IPS DF 6.9 (cell line): Measurements from ENCODE around the gene AGXT.

Experiments
- DNase-seq: peaks from one replicate; pipeline ENCODE4 v3.0.0-alpha.2; 2013; ENCODE audit warnings: low read depth, low spot score
- H3K27ac ChIP-seq: one replicate; pipeline ENCODE4 v1.5.1; 2013; ENCODE audit warnings: low read length, control low read depth
- H3K27me3 ChIP-seq: 2 replicates; pipeline ENCODE4 v1.6.1; 2013; ENCODE audit warnings: mild to moderate bottlenecking, low read length; ENCODE audit not compliant: control insufficient read depth, insufficient read depth
- H3K36me3 ChIP-seq: 2 replicates; pipeline ENCODE4 v1.6.1; 2013; ENCODE audit warnings: low read length; ENCODE audit not compliant: control insufficient read depth, insufficient read depth
- H3K4me1 ChIP-seq: 2 replicates; pipeline ENCODE4 v1.6.1; 2013; ENCODE audit warnings: low read length; ENCODE audit not compliant: control insufficient read depth, insufficient read depth
- H3K4me3 ChIP-seq: 2 replicates; pipeline ENCODE4 v1.5.1; 2013; ENCODE audit warnings: mild to moderate bottlenecking, low read length
- H3K9me3 ChIP-seq: 2 replicates; pipeline ENCODE4 v1.6.1; 2013; ENCODE audit warnings: low read length, inconsistent platforms; ENCODE audit not compliant: control insufficient read depth, insufficient read depth
- WGBS: extraction: QIAGEN DNeasy Blood & Tissue Kit; methylation state at CpG from one replicate; pipeline ENCODE4 v1.1.7; 2013; ENCODE audit warnings: mixed read lengths, missing lambda C conversion rate; ENCODE audit not compliant: insufficient read length, insufficient coverage; 5-methylcytosine and 5-hydroxymethylcytosine counted together

The AGXT gene

GRCh38 chr2:240869956-240870875, 1.6 kb downstream of the AGXT start:
- Histone ChIP-seq H3K27ac (no peak overlapping the region), H3K4me1 (no peaks in the 10 kb centered on the region; the same call in 1 of the 2 replicates), H3K9me3 (no peaks in the 10 kb centered on the region), H3K27me3 (no peaks in the 10 kb centered on the region), H3K36me3 (no peaks in the 10 kb centered on the region), H3K4me3 (no peak overlapping the region)
- no peak for DNase-seq
- no CpG with 5 or more reads among the region's 15 CpGs for WGBS

GRCh38 chr2:240871071-240871958, 2.7 kb downstream of the AGXT start:
- no peaks in the 10 kb centered on the region for H3K36me3 ChIP-seq
- no CpG with 5 or more reads among the region's 16 CpGs for WGBS
- H3K4me1 ChIP-seq, result no peaks in the 10 kb centered on the region; the same call in 1 of the 2 replicates
- H3K4me3 ChIP-seq, result no peak overlapping the region
- no peaks in the 10 kb centered on the region for H3K9me3 ChIP-seq
- no peak for DNase-seq
- H3K27me3 ChIP-seq, result no peaks in the 10 kb centered on the region
- H3K27ac ChIP-seq, result no peak overlapping the region

GRCh38 chr2:240872317-240873097, 3.9 kb downstream of the AGXT start:
- no peaks in the 10 kb centered on the region for H3K36me3 ChIP-seq
- H3K27me3 ChIP-seq, result no peaks in the 10 kb centered on the region
- DNase-seq, result no peak
- H3K27ac ChIP-seq, result no peak overlapping the region
- WGBS, result no CpG with 5 or more reads among the region's 17 CpGs
- no peak overlapping the region for H3K4me3 ChIP-seq
- no peaks in the 10 kb centered on the region for H3K9me3 ChIP-seq
- H3K4me1 ChIP-seq, result no peaks in the 10 kb centered on the region; the same call in 1 of the 2 replicates

GRCh38 chr2:240873098-240873788, 4.6 kb downstream of the AGXT start:
- Histone ChIP-seq H3K36me3 (no peaks in the 10 kb centered on the region), H3K27ac (no peak overlapping the region), H3K9me3 (no peaks in the 10 kb centered on the region), H3K27me3 (no peaks in the 10 kb centered on the region), H3K4me1 (no peaks in the 10 kb centered on the region; the same call in 1 of the 2 replicates), H3K4me3 (no peak overlapping the region)
- no CpG with 5 or more reads among the region's 21 CpGs for whole genome bisulfite sequencing
- DNase-seq, result no peak

GRCh38 chr2:240873805-240874714, 5.4 kb downstream of the AGXT start:
- Histone ChIP-seq H3K9me3 (no peaks in the 10 kb centered on the region), H3K27me3 (no peaks in the 10 kb centered on the region), H3K36me3 (no peaks in the 10 kb centered on the region), H3K27ac (no peak overlapping the region), H3K4me3 (no peak overlapping the region), H3K4me1 (no peaks in the 10 kb centered on the region; the same call in 1 of the 2 replicates)
- no peak for DNase-seq
- WGBS, result no CpG with 5 or more reads among the region's 33 CpGs

GRCh38 chr2:240874715-240875227, 6.1 kb downstream of the AGXT start:
- H3K4me1 ChIP-seq, result no peaks in the 10 kb centered on the region; the same call in 1 of the 2 replicates
- WGBS, result no CpG with 5 or more reads among the region's 12 CpGs
- H3K27ac ChIP-seq, result no peak overlapping the region
- no peaks in the 10 kb centered on the region for H3K27me3 ChIP-seq
- no peak for DNase-seq
- H3K4me3 ChIP-seq, result no peak overlapping the region
- H3K36me3 ChIP-seq, result no peaks in the 10 kb centered on the region
- H3K9me3 ChIP-seq, result no peaks in the 10 kb centered on the region

GRCh38 chr2:240875228-240876034, 6.8 kb downstream of the AGXT start:
- Histone ChIP-seq H3K27ac (no peak overlapping the region), H3K9me3 (no peaks in the 10 kb centered on the region), H3K4me1 (no peaks in the 10 kb centered on the region; the same call in 1 of the 2 replicates), H3K4me3 (no peak overlapping the region), H3K36me3 (no peaks in the 10 kb centered on the region), H3K27me3 (no peaks in the 10 kb centered on the region)
- no CpG with 5 or more reads among the region's 22 CpGs for WGBS
- no peak for DNase-seq

GRCh38 chr2:240876035-240876474, 7.4 kb downstream of the AGXT start:
- H3K27ac ChIP-seq, result no peak overlapping the region
- H3K27me3 ChIP-seq, result no peaks in the 10 kb centered on the region
- no peaks in the 10 kb centered on the region for H3K4me1 ChIP-seq
- no CpG with 5 or more reads among the region's 7 CpGs for WGBS
- H3K9me3 ChIP-seq, result no peaks in the 10 kb centered on the region
- H3K4me3 ChIP-seq, result no peak overlapping the region
- H3K36me3 ChIP-seq, result no peaks in the 10 kb centered on the region
- DNase-seq, result no peak
